PC-3 (cell line): ENCODE data around the gene TMEM91. TPM values are rescaled to one million over a fixed set of nuclear protein-coding genes. Genes with fewer than 3 reads are reported as not detected.

Experiments used
- ATAC-seq: fragments of 200-7000 bp; cut with Tn5 transposase; 2 replicates; pipeline ENCODE4 v1.9.1; 2020; ENCODE audit warnings: mild to moderate bottlenecking, moderate library complexity
- BruUV-seq: library from RNA; stranded (reverse); fragments of 400-500 nt; replicated peaks from 2 replicates; lab custom pipeline; 2021; lab: Mats Ljungman, UMichigan
- CTCF ChIA-PET: fragments of 300-600 bp; sonication (Branson Sonifier 250); formaldehyde crosslinking; loops from one replicate; lab custom pipeline; 2022; ENCODE audit warnings: antibody characterized with exemption; lab: Charles Lee
- POLR2A ChIA-PET: fragments of 300-600 bp; sonication (Branson Sonifier 250); formaldehyde crosslinking; loops from one replicate; lab custom pipeline; 2022; ENCODE audit warnings: antibody characterized with exemption; ENCODE audit not compliant: unreplicated experiment; lab: Charles Lee
- DNase-seq: peaks from one replicate; pipeline ENCODE4 v3.0.0-alpha.2; 2015
- H2AFZ ChIP-seq: fragments of 300-600 bp; sonication (generic); 2 replicates; pipeline ENCODE4 v1.6.0; 2016; ENCODE audit warnings: antibody characterized with exemption, low read length
- H3F3A ChIP-seq: fragments of 300-600 bp; sonication (generic); one replicate; pipeline ENCODE4 v1.6.0; 2017; ENCODE audit warnings: antibody characterized with exemption, low read length, control low read depth, mild to moderate bottlenecking; ENCODE audit not compliant: unreplicated experiment
- H3K27ac ChIP-seq: fragments of 300-600 bp; sonication (generic); 2 replicates; pipeline ENCODE4 v1.5.1; 2016; ENCODE audit warnings: mild to moderate bottlenecking, low read length
- H3K27me3 ChIP-seq: fragments of 300-600 bp; sonication (generic); 2 replicates; pipeline ENCODE4 v1.6.1; 2016; ENCODE audit warnings: low read length, mixed read lengths
- H3K36me3 ChIP-seq: fragments of 300-600 bp; sonication (generic); 2 replicates; pipeline ENCODE4 v1.6.1; 2016; ENCODE audit warnings: low read depth, mixed run types, low read length, mixed read lengths
- H3K4me1 ChIP-seq: fragments of 300-600 bp; sonication (generic); 2 replicates; pipeline ENCODE4 v1.5.1; 2016; ENCODE audit warnings: low read length; ENCODE audit not compliant: insufficient read depth
- H3K4me2 ChIP-seq: fragments of 300-600 bp; sonication (generic); 2 replicates; pipeline ENCODE4 v1.6.0; 2016; ENCODE audit warnings: low read length
- H3K4me3 ChIP-seq: fragments of 300-600 bp; sonication (generic); 2 replicates; pipeline ENCODE4 v1.5.1; 2016; ENCODE audit warnings: mild to moderate bottlenecking, low read length, mixed read lengths
- H3K79me2 ChIP-seq: fragments of 300-600 bp; sonication (generic); 2 replicates; pipeline ENCODE4 v1.6.1; 2017; ENCODE audit warnings: low read length, mixed read lengths
- H3K9ac ChIP-seq: fragments of 300-600 bp; sonication (generic); 2 replicates; pipeline ENCODE4 v1.6.0; 2016; ENCODE audit warnings: mild to moderate bottlenecking, low read length
- H3K9me2 ChIP-seq: fragments of 300-600 bp; sonication (generic); replicated peaks from 2 replicates; pipeline ENCODE4 v1.6.1; 2016; ENCODE audit warnings: mixed run types, low read length, mixed read lengths
- H3K9me3 ChIP-seq: fragments of 300-600 bp; sonication (generic); 2 replicates; pipeline ENCODE4 v1.6.1; 2016; ENCODE audit warnings: low read length, mixed read lengths
- H4K20me1 ChIP-seq: fragments of 300-600 bp; sonication (generic); 2 replicates; pipeline ENCODE4 v1.6.1; 2016; ENCODE audit warnings: low read length, mixed read lengths
- EZH2 ChIP-seq: fragments of 300-600 bp; sonication (generic); IDR thresholded peaks from one replicate; pipeline ENCODE4 v1.6.1; 2017; ENCODE audit warnings: antibody characterized with exemption, mild to moderate bottlenecking, low read length; ENCODE audit not compliant: unreplicated experiment
- EZH2phosphoT487 ChIP-seq: fragments of 300-600 bp; sonication (generic); IDR thresholded peaks from 2 replicates; pipeline ENCODE4 v1.6.1; 2018; ENCODE audit warnings: mild to moderate bottlenecking, antibody characterized with exemption, low read length, borderline replicate concordance
- intact Hi-C: fragments of 100-400 bp; cut with micrococcal nuclease; formaldehyde crosslinking; loops from 2 replicates; pipeline ENCODE4 v1.9.0; 2023
- total RNA-seq: library from RNA; depleted of rRNA; stranded (reverse); fragments of >200 nt; gene quantifications from 2 replicates; pipeline ENCODE4 v1.2.3, GENCODE V29; 2014
- TF ChIP-seq, protein P1 (sequence below): fragments of 300-600 bp; sonication (generic); conservative IDR thresholded peaks from 2 replicates; pipeline ENCODE4 v1.5.1; 2017; ENCODE audit warnings: antibody characterized with exemption, low read depth, mild to moderate bottlenecking, low read length

TMEM91 gene
- total RNA-seq, 1 experiment from 2014 or later = 2.4 TPM

DNA sequence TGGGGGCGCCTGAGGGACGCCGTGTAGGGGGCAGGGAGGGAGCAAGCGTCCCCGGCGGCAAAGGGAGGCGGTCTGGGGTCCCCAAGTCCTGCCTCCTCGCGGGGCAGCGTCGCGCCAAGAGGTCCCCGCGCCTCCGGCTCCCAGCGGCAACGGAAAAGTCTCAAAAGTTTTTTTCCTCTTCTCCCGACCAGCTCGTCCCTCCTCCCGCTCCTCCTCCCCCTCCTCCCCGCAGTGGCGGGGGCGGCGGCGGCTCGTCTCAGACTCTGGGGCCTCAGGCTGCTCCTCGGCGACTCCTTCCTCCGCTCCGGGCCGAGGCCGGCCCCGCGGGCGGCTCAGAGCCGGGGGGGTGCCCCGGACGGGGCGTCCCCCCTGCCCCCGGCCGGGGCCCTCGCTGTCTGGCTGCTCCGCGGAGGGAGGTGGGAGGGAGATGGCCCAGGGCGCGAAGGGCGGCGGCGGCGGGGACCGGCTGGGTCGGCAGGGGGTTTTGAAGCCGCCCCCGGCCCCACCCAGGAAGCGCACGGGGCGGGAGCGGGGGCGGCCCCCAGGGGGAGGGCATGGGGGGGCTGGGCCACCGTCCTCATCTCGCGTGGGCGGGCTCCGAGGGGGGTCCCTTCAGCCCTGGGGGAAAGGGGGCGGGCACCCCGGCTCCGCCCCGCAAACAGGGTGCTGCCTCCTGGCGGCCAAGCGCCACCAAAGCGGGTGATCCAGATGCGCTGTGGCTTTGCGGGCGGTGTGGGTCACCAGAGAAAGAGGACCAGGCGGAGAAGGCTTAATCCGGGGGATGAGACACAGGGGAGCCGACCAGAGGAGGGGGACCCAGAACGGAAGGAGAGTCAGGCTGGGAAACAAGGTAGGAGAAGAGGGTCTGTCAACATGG lies 22.6 kb upstream of the TMEM91 start, which contains the start of gene TGFB1:
TGFB1 (minus strand) TSS at position 457 of the 877 bp plus-strand sequence. CDS start 878 bp downstream, outside the sequence.
- H3K27ac ChIP-seq = no peak within 1 kb of the TSS
- H3K4me2 ChIP-seq = peak within 1 kb of the TSS; percentile 94
- DNase-seq (peak; percentile 77), ATAC-seq (peak; percentile 59)
- TF ChIP-seq, protein P1, sequence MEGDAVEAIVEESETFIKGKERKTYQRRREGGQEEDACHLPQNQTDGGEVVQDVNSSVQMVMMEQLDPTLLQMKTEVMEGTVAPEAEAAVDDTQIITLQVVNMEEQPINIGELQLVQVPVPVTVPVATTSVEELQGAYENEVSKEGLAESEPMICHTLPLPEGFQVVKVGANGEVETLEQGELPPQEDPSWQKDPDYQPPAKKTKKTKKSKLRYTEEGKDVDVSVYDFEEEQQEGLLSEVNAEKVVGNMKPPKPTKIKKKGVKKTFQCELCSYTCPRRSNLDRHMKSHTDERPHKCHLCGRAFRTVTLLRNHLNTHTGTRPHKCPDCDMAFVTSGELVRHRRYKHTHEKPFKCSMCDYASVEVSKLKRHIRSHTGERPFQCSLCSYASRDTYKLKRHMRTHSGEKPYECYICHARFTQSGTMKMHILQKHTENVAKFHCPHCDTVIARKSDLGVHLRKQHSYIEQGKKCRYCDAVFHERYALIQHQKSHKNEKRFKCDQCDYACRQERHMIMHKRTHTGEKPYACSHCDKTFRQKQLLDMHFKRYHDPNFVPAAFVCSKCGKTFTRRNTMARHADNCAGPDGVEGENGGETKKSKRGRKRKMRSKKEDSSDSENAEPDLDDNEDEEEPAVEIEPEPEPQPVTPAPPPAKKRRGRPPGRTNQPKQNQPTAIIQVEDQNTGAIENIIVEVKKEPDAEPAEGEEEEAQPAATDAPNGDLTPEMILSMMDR = peak; percentile 66
- TF ChIP-seq EZH2phosphoT487 (no peak), EZH2 (no peak)
- no peaks in the 10 kb centered on the region for H3K27me3 ChIP-seq
- intact Hi-C loops = no loop called here
- H3K79me2 ChIP-seq = peaks cover 40% of the 10 kb centered on the region
- peak within 1 kb of the TSS; percentile 86 for H3K4me3 ChIP-seq
- H2AFZ ChIP-seq = peak within 1 kb of the TSS; percentile 69
- H3K9me2 ChIP-seq = no peaks in the 10 kb centered on the region
- BruUV-seq = TSS peak; percentile 77
- H4K20me1 ChIP-seq = no peaks in the 10 kb centered on the region
- H3K36me3 ChIP-seq = no peaks in the 10 kb centered on the region
- no peaks in the 10 kb centered on the region for H3F3A ChIP-seq
- POLR2A ChIA-PET = no interaction called here
- CTCF ChIA-PET = interaction anchor here (1.0 to 1.5 kb wide), 3 partner anchors 10 to 56 kb away, joined by 3 to 6 read pairs (median 5); partner anchors contain the start of genes B9D2 and CCDC97
- 0 out of 2 replicates have a peak, but pooled peaks cover 4% of the 10 kb centered on the region for H3K4me1 ChIP-seq
- H3K9ac ChIP-seq = peak within 1 kb of the TSS; percentile 74
- no peaks in the 10 kb centered on the region for H3K9me3 ChIP-seq

DNA sequence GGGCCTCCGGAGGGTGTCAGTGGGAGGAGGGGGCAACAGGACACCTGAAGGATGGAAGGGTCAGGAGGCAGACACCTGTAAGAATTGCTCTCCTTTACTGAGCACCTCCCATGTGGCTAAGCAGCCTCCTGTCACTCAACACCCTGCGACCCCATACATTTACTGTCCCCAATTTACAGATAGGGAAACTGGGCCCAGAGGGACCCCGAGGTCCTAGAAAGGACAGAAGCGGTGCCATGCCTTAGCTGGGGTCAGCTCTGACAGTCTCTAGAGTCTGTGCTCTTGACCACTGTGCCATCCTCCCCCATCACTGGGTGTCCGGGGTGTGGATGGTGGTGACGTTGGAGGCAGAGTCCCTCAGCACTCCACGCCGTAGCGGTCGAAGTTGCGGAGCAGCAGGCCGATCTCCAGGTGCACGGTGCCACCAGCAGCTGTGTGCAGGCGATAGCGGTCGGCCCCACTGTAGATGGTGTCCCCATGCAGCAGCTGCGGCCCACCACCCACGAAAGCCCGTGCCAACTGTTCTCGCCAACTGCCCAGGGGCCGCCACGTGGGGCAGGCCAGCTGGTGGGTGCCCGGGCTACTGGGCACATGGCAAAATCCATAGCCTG lies 21.9 kb upstream of the TMEM91 start:
- H2AFZ ChIP-seq = no peak overlapping the region
- POLR2A ChIA-PET = no interaction called here
- H3K4me2 ChIP-seq = peak overlapping the region; percentile 94
- H3K4me3 ChIP-seq = peak overlapping the region; percentile 86
- no TSS peak for BruUV-seq
- no peaks in the 10 kb centered on the region for H3K9me2 ChIP-seq
- no peak for DNase-seq
- no peak overlapping the region for H3K9ac ChIP-seq
- no peak for ATAC-seq
- H3F3A ChIP-seq = no peaks in the 10 kb centered on the region
- CTCF ChIA-PET = no interaction called here
- no peaks in the 10 kb centered on the region for H3K27me3 ChIP-seq
- 0 out of 2 replicates have a peak, but pooled peaks cover 4% of the 10 kb centered on the region for H3K4me1 ChIP-seq
- TF ChIP-seq, protein P1 = no peak
- no peak for TF ChIP-seq EZH2
- TF ChIP-seq EZH2phosphoT487 = no peak
- H4K20me1 ChIP-seq = no peaks in the 10 kb centered on the region
- H3K27ac ChIP-seq = no peak overlapping the region
- H3K9me3 ChIP-seq = no peaks in the 10 kb centered on the region
- H3K79me2 ChIP-seq = peaks cover 36% of the 10 kb centered on the region
- intact Hi-C loops = no loop called here
- no peaks in the 10 kb centered on the region for H3K36me3 ChIP-seq
